ENCODE data around the gene CHMP5. TPM values are rescaled to one million over a fixed set of nuclear protein-coding genes. Genes with fewer than 3 reads are reported as not detected.

Gene CHMP5
- total RNA-seq, 4 donors from 2014 or later, result 42.9 to 78.8 (median 60.8) TPM

GRCh38 chr9:33225319-33226147, 39.3 kb upstream of the CHMP5 start:
- H3K27me3 ChIP-seq, result no peaks in the 10 kb centered on the region
- H3K9me3 ChIP-seq, result no peaks in the 10 kb centered on the region
- H3K4me1 ChIP-seq, result peaks cover 0 to 4% (median 0%) of the 10 kb centered on the region in 4 donors
- H3K36me3 ChIP-seq, result no peaks in the 10 kb centered on the region
- H3K4me3 ChIP-seq, result no peak overlapping the region
- peak in 2 of 3 donors; percentile 71 to 90 for DNase-seq
- H3K27ac ChIP-seq, result no peak overlapping the region
- TF ChIP-seq POLR2A (IDR thresholded peaks at IDR 0.05) (no peak), CTCF (IDR thresholded peaks at IDR 0.05) (peak; percentile 79 to 98 (median 95))

GRCh38 chr9:33227008-33227398, 37.8 kb upstream of the CHMP5 start:
- H3K27ac ChIP-seq, result peak overlapping the region in 1 of 4 donors; percentile 67
- DNase-seq, result peak in 2 of 3 donors; percentile 42 to 66
- no peak overlapping the region for H3K4me3 ChIP-seq

GRCh38 chr9:33227741-33228140, 37.1 kb upstream of the CHMP5 start:
- no peaks in the 10 kb centered on the region for H3K9me3 ChIP-seq
- H3K27ac ChIP-seq, result no peak overlapping the region
- H3K27me3 ChIP-seq, result no peaks in the 10 kb centered on the region
- DNase-seq, result peak in 1 of 3 donors; percentile 28
- TF ChIP-seq POLR2A (IDR thresholded peaks at IDR 0.05), result no peak
- no peak for TF ChIP-seq CTCF (IDR thresholded peaks at IDR 0.05)
- peaks cover 0 to 4% (median 0%) of the 10 kb centered on the region in 4 donors for H3K4me1 ChIP-seq
- H3K4me3 ChIP-seq, result no peak overlapping the region
- H3K36me3 ChIP-seq, result no peaks in the 10 kb centered on the region

More at GRCh38 chr9:33227008-33227398, 37.8 kb upstream of the CHMP5 start:
- Histone ChIP-seq H3K27me3 (no peaks in the 10 kb centered on the region), H3K4me1 (peaks cover 0 to 4% (median 0%) of the 10 kb centered on the region in 4 donors), H3K36me3 (no peaks in the 10 kb centered on the region), H3K9me3 (no peaks in the 10 kb centered on the region)
- TF ChIP-seq POLR2A (IDR thresholded peaks at IDR 0.05) (no peak), CTCF (IDR thresholded peaks at IDR 0.05) (no peak)

DNA sequence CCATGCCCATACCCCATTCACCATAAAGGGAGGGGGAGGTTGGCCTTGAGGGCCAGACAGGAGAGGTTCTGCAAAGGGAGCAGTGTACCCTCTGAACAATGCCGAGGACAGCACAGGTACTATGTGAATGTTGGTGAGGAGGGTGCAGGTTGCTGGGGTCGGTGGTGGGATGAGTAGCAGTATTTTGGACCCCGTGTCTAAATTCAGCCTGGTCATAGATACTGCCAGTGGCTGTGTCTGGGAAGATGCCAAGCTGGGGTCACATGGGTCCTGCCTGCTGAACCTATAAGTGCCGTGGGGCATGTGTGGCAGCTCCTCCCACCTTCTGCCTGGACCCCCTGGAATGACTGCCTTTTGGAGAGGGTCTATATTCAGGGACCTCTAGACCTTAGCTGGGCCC, 36.2 kb upstream of the CHMP5 start:
- no peak for TF ChIP-seq POLR2A (IDR thresholded peaks at IDR 0.05)
- DNase-seq, result peak in 1 of 3 donors; percentile 39
- H3K4me1 ChIP-seq, result peaks cover 0 to 4% (median under 1%) of the 10 kb centered on the region in 4 donors
- peak overlapping the region in 1 of 4 donors; percentile 50 for H3K27ac ChIP-seq
- H3K36me3 ChIP-seq, result no peaks in the 10 kb centered on the region
- no peaks in the 10 kb centered on the region for H3K9me3 ChIP-seq
- H3K4me3 ChIP-seq, result no peak overlapping the region
- H3K27me3 ChIP-seq, result no peaks in the 10 kb centered on the region

- DNase-seq, result peak in 2 of 3 donors; percentile 89 to 93
- Histone ChIP-seq H3K4me3 (no peak overlapping the region), H3K9me3 (no peaks in the 10 kb centered on the region), H3K27ac (peak overlapping the region in 3 of 4 donors; percentile 20 to 69 (median 42)), H3K27me3 (no peaks in the 10 kb centered on the region), H3K4me1 (peaks cover 0 to 8% (median 3%) of the 10 kb centered on the region in 4 donors), H3K36me3 (no peaks in the 10 kb centered on the region)
- TF ChIP-seq POLR2A (IDR thresholded peaks at IDR 0.05) (peak in 1 of 2 donors; percentile 21), CTCF (IDR thresholded peaks at IDR 0.05) (peak in 4 of 6 experiments; percentile 22 to 93 (median 81))
These were observed 35.3 kb upstream of the CHMP5 start for GRCh38 chr9:33229359-33230114.

All from Peyer's patch (tissue), 4 donors.